Lower lobe of right lung (tissue), 2 donors: ENCODE measurements around the gene METTL15. TPM values are rescaled to one million over a fixed set of nuclear protein-coding genes. Genes with fewer than 3 reads are reported as not detected.
"Not testable (repeated sequence)": the region's sequence is repeated elsewhere in the genome, so short reads cannot be mapped to it uniquely, and the experiment has no call there.

Experiments
- ATAC-seq, 2 donors: fragments of 200-7000 bp; cut with Tn5 transposase; one replicate each; pipeline ENCODE4 v1.9.1; 2020 to 2022; ENCODE audit warnings: mild to moderate bottlenecking in 2 of 2, moderate library complexity in 2 of 2
- DNase-seq: peaks from one replicate; pipeline ENCODE4 v3.0.0-alpha.2; 2020
- H3K27ac ChIP-seq: fragments of 200-600 bp; one replicate; pipeline ENCODE4 v1.8.0; 2022
- H3K27me3 ChIP-seq: fragments of 200-600 bp; one replicate; pipeline ENCODE4 v1.8.0; 2022; ENCODE audit warnings: low read depth
- H3K36me3 ChIP-seq: fragments of 200-600 bp; one replicate; pipeline ENCODE4 v1.8.0; 2022; ENCODE audit warnings: mild to moderate bottlenecking
- H3K4me1 ChIP-seq: fragments of 200-600 bp; one replicate; pipeline ENCODE4 v1.8.0; 2022
- H3K4me3 ChIP-seq: fragments of 200-600 bp; one replicate; pipeline ENCODE4 v1.8.0; 2022; ENCODE audit warnings: mild to moderate bottlenecking
- H3K9me3 ChIP-seq: fragments of 200-600 bp; one replicate; pipeline ENCODE4 v1.8.0; 2022
- CTCF ChIP-seq: fragments of 200-600 bp; IDR thresholded peaks from one replicate; pipeline ENCODE4 v1.8.0; 2022; ENCODE audit warnings: antibody characterized with exemption, mild to moderate bottlenecking
- intact Hi-C: fragments of 100-400 bp; cut with DNase I; formaldehyde crosslinking; loops from one replicate; pipeline ENCODE4 v1.11.0; 2022
- total RNA-seq: library from RNA; stranded (reverse); fragmentation: NEBNext Ultra II Directional; extraction: Animal tissue kit (Norgen Biotek cat#: 25700); gene quantifications from one replicate; pipeline ENCODE4 v1.2.1, GENCODE V29; 2021
- donor health status: DM: no; HTN: yes; CAD: no; lungs with severe emphysema.

The METTL15 gene
- total RNA-seq, 1 donor from 2014 or later = 15.2 TPM

GRCh38 chr11:28298209-28298608 lies 190.0 kb downstream of the METTL15 start:
- no peaks in the 10 kb centered on the region for H3K4me1 ChIP-seq
- TF ChIP-seq CTCF = no peak
- peaks cover 22% of the 10 kb centered on the region for H3K36me3 ChIP-seq
- H3K27ac ChIP-seq = no peak overlapping the region
- no peaks in the 10 kb centered on the region for H3K27me3 ChIP-seq
- no peak for ATAC-seq
- intact Hi-C loops = no loop called here
- no peaks in the 10 kb centered on the region for H3K9me3 ChIP-seq
- no peak for DNase-seq
- no peak overlapping the region for H3K4me3 ChIP-seq

GRCh38 chr11:28303477-28304191 lies 195.4 kb downstream of the METTL15 start:
- Histone ChIP-seq H3K27me3 (no peaks in the 10 kb centered on the region), H3K36me3 (peaks cover 9% of the 10 kb centered on the region), H3K4me3 (no peak overlapping the region), H3K4me1 (no peaks in the 10 kb centered on the region), H3K27ac (no peak overlapping the region), H3K9me3 (no peaks in the 10 kb centered on the region)
- no peak for TF ChIP-seq CTCF
- intact Hi-C loops = no loop called here
- ATAC-seq (no peak), DNase-seq (no peak)

GRCh38 chr11:28315440-28315839 lies 207.3 kb downstream of the METTL15 start:
- no peak overlapping the region for H3K4me3 ChIP-seq
- H3K27ac ChIP-seq = no peak overlapping the region
- intact Hi-C loops = no loop called here
- no peak for DNase-seq
- H3K9me3 ChIP-seq = no peaks in the 10 kb centered on the region
- TF ChIP-seq CTCF = no peak
- no peaks in the 10 kb centered on the region for H3K4me1 ChIP-seq
- H3K27me3 ChIP-seq = no peaks in the 10 kb centered on the region
- H3K36me3 ChIP-seq = peaks cover 6% of the 10 kb centered on the region
- no peak for ATAC-seq

- intact Hi-C loops = no loop called here
- TF ChIP-seq CTCF = no peak
- H3K9me3 ChIP-seq = no peaks in the 10 kb centered on the region
Measured at GRCh38 chr11:28318871-28319270, 210.7 kb downstream of the METTL15 start.

GRCh38 chr11:28323621-28324020 lies 215.4 kb downstream of the METTL15 start:
- Histone ChIP-seq H3K36me3 (no peaks in the 10 kb centered on the region), H3K4me1 (no peaks in the 10 kb centered on the region), H3K4me3 (no peak overlapping the region), H3K27me3 (no peaks in the 10 kb centered on the region), H3K27ac (no peak overlapping the region), H3K9me3 (no peaks in the 10 kb centered on the region)
- intact Hi-C loops = no loop called here
- no peak for TF ChIP-seq CTCF
- ATAC-seq = no peak
- DNase-seq = no peak

More at GRCh38 chr11:28318871-28319270, 210.7 kb downstream of the METTL15 start:
- Histone ChIP-seq H3K27me3 (no peaks in the 10 kb centered on the region), H3K4me1 (no peaks in the 10 kb centered on the region), H3K36me3 (peaks cover 6% of the 10 kb centered on the region), H3K4me3 (no peak overlapping the region), H3K27ac (no peak overlapping the region)
- ATAC-seq = no peak
- DNase-seq = no peak

- H3K27me3 ChIP-seq, H3K36me3 ChIP-seq, H3K27ac ChIP-seq, intact Hi-C loops, DNase-seq, H3K4me3 ChIP-seq, H3K9me3 ChIP-seq, H3K4me1 ChIP-seq: not testable (repeated sequence)
- peak; percentile 46 to 53 for ATAC-seq
Measured at GRCh38 chr11:28332393-28332792, 224.2 kb downstream of the METTL15 start.
